ENCODE measurements around the gene MUC3A.
"Not testable (repeated sequence)": the region's sequence is repeated elsewhere in the genome, so short reads cannot be mapped to it uniquely, and the experiment has no call there.

Gene MUC3A

GRCh38 chr7:100978300-100978699 is 29.0 kb downstream of the MUC3A start:
- no peak for DNase-seq

- no peak for DNase-seq
Measured at GRCh38 chr7:100983451-100984187, 34.3 kb downstream of the MUC3A start.

DNA sequence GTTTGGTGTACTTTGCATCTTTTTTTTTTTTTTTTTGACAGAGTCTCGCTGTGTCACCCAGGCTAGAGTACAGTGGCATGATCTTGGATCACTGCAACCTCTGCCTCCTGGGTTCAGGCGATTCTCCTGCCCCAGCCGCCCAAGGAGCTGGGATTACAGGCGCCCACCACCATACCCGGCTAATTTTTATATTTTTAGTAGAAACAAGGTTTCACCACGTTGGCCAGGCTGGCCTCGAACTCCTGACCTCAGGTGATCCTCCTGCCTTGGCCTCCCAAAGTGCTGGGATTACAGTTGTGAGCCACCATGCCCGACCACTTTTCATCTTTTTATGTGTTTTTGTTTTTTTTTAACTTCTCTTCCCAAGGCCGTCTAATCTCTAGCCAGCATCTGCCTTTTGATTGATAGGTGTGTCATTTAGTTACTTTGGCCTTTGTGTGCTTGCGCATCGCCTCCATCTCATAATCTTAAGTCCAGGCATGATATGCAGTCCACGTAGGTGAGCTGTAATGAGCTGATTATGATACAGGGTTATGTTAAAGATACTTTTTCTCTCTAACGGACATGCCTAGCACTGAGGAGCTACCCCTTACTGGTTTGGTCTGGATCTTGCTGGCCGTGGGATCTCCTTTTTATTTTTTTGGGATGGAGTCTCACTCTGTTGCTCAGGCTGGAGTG is 35.0 kb downstream of the MUC3A start:
- DNase-seq = not testable (repeated sequence)

GRCh38 chr7:100985033-100985797 is 35.9 kb downstream of the MUC3A start:
- DNase-seq = not testable (repeated sequence)

GRCh38 chr7:100991631-100992030 is 42.3 kb downstream of the MUC3A start:
- no peak for DNase-seq

DNA sequence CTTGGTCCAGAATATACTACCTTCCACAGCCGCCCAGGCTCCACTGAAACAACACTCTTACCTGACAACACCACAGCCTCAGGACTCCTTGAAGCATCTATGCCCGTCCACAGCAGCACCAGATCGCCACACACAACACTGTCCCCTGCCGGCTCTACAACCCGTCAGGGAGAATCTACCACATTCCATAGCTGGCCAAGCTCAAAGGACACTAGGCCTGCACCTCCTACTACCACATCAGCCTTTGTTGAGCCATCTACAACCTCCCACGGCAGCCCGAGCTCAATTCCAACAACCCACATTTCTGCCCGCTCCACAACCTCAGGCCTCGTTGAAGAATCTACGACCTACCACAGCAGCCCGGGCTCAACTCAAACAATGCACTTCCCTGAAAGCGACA is 42.9 kb downstream of the MUC3A start:
- DNase-seq = not testable (repeated sequence)

DNA sequence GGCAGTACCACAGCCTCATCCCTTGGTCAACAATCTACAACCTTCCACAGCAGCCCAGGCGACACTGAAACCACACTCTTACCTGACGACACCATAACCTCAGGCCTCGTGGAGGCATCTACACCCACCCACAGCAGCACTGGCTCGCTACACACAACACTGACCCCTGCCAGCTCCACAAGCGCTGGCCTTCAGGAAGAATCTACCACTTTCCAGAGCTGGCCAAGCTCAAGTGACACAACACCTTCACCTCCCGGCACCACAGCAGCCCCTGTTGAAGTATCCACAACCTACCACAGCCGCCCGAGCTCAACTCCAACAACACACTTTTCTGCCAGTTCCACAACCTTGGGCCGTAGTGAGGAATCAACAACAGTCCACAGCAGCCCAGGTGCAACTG is 45.3 kb downstream of the MUC3A start:
- DNase-seq = not testable (repeated sequence)

DNA sequence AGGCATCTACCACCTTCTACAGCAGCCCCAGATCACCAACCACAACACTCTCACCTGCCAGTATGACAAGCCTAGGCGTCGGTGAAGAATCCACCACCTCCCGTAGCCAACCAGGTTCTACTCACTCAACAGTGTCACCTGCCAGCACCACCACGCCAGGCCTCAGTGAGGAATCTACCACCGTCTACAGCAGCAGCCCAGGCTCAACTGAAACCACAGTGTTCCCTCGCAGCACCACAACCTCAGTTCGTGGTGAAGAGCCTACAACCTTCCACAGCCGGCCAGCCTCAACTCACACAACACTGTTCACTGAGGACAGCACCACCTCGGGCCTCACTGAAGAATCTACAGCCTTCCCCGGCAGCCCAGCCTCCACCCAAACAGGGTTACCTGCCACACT is 49.2 kb downstream of the MUC3A start:
- not testable (repeated sequence) for DNase-seq

GRCh38 chr7:100999334-100999733 is 50.0 kb downstream of the MUC3A start:
- DNase-seq = not testable (repeated sequence)

GRCh38 chr7:101000025-101000424 is 50.7 kb downstream of the MUC3A start:
- not testable (repeated sequence) for DNase-seq

DNA sequence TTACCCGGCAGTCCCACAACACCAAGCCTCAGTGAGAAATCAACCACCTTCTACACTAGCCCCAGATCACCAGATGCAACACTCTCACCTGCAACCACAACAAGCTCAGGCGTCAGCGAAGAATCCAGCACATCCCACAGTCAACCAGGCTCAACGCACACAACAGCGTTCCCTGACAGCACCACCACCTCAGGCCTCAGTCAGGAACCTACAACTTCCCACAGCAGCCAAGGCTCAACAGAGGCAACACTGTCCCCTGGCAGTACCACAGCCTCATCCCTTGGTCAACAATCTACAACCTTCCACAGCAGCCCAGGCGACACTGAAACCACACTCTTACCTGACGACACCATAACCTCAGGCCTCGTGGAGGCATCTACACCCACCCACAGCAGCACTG is 53.0 kb downstream of the MUC3A start:
- DNase-seq = not testable (repeated sequence)

- not testable (repeated sequence) for DNase-seq
Measured at GRCh38 chr7:101007361-101007760, 58.0 kb downstream of the MUC3A start.

DNA sequence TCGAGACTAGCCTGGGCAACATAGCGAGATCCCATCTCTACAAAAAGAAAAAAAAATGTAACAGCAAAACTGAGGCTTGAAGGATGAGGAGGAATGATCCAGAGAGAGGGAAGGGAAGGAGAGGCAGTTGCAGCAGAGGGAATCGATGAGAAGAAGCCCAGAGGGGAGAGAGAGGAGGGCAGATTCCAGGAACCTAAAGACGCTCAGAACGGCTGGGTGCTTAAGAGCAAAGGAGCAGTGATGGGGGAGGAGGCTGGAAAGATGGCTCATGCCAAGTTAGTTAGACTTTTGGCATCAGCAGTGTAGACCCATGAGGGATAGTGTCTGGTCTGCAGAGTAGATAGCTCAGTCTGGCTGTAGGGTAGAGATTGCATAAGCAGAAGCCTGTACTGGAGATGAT is 60.3 kb downstream of the MUC3A start:
- no peak for DNase-seq

- no peak for DNase-seq
Measured at GRCh38 chr7:101012931-101013330, 63.6 kb downstream of the MUC3A start.

DNA sequence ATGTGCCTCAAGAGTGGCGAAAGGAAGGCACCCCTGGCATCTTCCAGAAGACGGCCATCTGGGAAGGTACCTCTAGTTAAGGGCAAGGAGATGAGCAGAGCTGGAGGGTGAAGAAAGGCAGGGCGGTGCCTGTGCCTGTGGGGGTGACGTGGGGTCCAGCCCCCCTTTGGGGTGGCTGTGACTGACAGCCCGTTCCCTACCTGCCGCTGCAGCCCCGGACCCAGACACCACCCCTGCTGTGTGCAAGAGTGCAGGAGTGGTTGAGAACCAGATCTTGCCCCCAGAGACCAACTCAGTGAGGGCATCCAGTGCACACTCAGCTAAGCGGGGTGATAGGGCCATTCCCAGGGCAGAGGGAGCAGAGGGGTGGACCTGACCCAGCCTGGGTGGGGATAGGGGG is 66.3 kb downstream of the MUC3A start:
- no peak for DNase-seq

- no peak for DNase-seq
Measured at GRCh38 chr7:101017064-101017777, 67.9 kb downstream of the MUC3A start.
